ENCODE results near the gene DOHH.

- no peak for TF ChIP-seq CTCF (IDR thresholded peaks at IDR 0.05)
- TF ChIP-seq SIN3A (IDR thresholded peaks at IDR 0.05; ENCODE audit: borderline replicate concordance, insufficient read depth, low read depth, low read length): no peak
- 0 out of 2 replicates have a peak, but pooled peaks have one; percentile 48 for TF ChIP-seq POLR2AphosphoS5 (IDR thresholded peaks at IDR 0.05; ENCODE audit: low read depth, low read length)
Observed at GRCh38 chr19:3538965-3539755, 38.7 kb upstream of the DOHH start, which contains the start of gene TEKTIP1.

Data from Panc1 (cell line).